Measurements from ENCODE around the gene RGMA. TPM values are rescaled to one million over a fixed set of nuclear protein-coding genes. Genes with fewer than 3 reads are reported as not detected.

RGMA gene
- total and polyA plus RNA-seq, 2 donors (not counting 3 experiments of a cell fraction or from before 2014, with no cell fraction given) = 0.06 to 0.13 TPM

DNA sequence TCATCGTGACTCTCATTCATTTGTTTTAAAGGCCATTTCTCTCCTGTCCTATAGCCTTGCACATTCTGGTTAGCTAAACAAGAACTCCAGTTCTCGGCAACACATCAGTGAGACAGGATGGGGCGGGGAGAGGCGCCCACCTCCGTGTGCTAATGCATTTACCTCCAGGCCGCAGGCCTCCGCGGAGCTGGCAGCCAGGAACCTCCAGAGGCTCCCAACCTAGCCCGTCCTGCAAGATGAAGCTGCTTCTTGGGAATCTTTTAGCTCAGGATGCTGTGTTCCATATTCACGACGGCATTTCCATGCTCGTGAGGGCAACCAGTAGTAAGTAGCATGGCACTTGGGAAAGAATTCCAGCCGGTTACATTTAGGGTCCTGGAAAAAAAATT is 47.9 kb downstream of the RGMA start:
- no peak overlapping the region for H3K4me2 ChIP-seq (ENCODE audit: insufficient read depth, low read length)
- no peak overlapping the region for H3K9ac ChIP-seq (replicated peaks; ENCODE audit: extremely low read depth, insufficient read depth, low read length)
- H3K27me3 ChIP-seq (ENCODE audit: control insufficient read depth in 2 of 2, insufficient read depth in 2 of 2, low read length in 2 of 2) = no peaks in the 10 kb centered on the region
- H3K4me1 ChIP-seq (ENCODE audit: control insufficient read depth, extremely low read depth, insufficient read depth, low read length) = no peaks in the 10 kb centered on the region
- ChIA-PET POLR2A (no interaction called here), CTCF (interaction anchor here (1.1 to 1.3 kb wide), 3 partner anchors 11 to 244 kb away, joined by 3 to 9 read pairs (median 4); no protein-coding TSS in a partner anchor)
- BruUV-seq (replicated peaks) = no TSS peak
- no peak overlapping the region for H2AFZ ChIP-seq (ENCODE audit: low read depth, low read length)
- H3K9me1 ChIP-seq (replicated peaks; ENCODE audit: control insufficient read depth, extremely low read depth, insufficient read depth, low read length) = no peaks in the 10 kb centered on the region
- FAIRE-seq (no peak), DNase-seq (ENCODE audit: low read depth, low spot score) (no peak)
- H3K9me3 ChIP-seq (replicated peaks; ENCODE audit: control insufficient read depth, insufficient read depth, low read length) = no peaks in the 10 kb centered on the region
- no peaks in the 10 kb centered on the region for H4K20me1 ChIP-seq (replicated peaks; ENCODE audit: control insufficient read depth, extremely low read depth, insufficient read depth, low read length)
- no peak overlapping the region for H3K4me3 ChIP-seq (replicated peaks in 1 of 3; ENCODE audit: insufficient read depth in 1 of 3, low read depth in 1 of 3, low read length in 3 of 3)
- dilution Hi-C loops (cut with MboI; ENCODE audit: extremely low pct_ligation_motif_present, low sequenced_read_pairs) (no loop called here), intact Hi-C loops (cut with micrococcal nuclease) (no loop called here)
- TF ChIP-seq, protein P1, sequence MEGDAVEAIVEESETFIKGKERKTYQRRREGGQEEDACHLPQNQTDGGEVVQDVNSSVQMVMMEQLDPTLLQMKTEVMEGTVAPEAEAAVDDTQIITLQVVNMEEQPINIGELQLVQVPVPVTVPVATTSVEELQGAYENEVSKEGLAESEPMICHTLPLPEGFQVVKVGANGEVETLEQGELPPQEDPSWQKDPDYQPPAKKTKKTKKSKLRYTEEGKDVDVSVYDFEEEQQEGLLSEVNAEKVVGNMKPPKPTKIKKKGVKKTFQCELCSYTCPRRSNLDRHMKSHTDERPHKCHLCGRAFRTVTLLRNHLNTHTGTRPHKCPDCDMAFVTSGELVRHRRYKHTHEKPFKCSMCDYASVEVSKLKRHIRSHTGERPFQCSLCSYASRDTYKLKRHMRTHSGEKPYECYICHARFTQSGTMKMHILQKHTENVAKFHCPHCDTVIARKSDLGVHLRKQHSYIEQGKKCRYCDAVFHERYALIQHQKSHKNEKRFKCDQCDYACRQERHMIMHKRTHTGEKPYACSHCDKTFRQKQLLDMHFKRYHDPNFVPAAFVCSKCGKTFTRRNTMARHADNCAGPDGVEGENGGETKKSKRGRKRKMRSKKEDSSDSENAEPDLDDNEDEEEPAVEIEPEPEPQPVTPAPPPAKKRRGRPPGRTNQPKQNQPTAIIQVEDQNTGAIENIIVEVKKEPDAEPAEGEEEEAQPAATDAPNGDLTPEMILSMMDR (IDR thresholded peaks at IDR 0.05; ENCODE audit: extremely low read depth in 1 of 2, insufficient read depth in 1 of 2, low read depth in 1 of 2, low read length in 2 of 2) = no peak
- no peak for TF ChIP-seq GATA2 (IDR thresholded peaks at IDR 0.05; ENCODE audit: insufficient read depth, insufficient read length, low read depth, low read length)
- no peak for TF ChIP-seq POLR2A (IDR thresholded peaks at IDR 0.05; ENCODE audit: low read depth, low read length)
- TF ChIP-seq, protein P2, sequence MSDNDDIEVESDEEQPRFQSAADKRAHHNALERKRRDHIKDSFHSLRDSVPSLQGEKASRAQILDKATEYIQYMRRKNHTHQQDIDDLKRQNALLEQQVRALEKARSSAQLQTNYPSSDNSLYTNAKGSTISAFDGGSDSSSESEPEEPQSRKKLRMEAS (IDR thresholded peaks at IDR 0.05; ENCODE audit: insufficient read depth, insufficient read length) = no peak
- TF ChIP-seq POLR2AphosphoS5 (IDR thresholded peaks at IDR 0.05; ENCODE audit: insufficient read depth, low read depth, low read length) = no peak
- TF ChIP-seq EZH2 (IDR thresholded peaks at IDR 0.05; ENCODE audit: borderline replicate concordance, low read depth, low read length, severe bottlenecking) = no peak
- no peak for TF ChIP-seq JUN (IDR thresholded peaks at IDR 0.05; ENCODE audit: borderline replicate concordance, insufficient read depth, insufficient read length, low read depth)
- TF ChIP-seq MYC (IDR thresholded peaks at IDR 0.05; ENCODE audit: low read depth, low read length) = no peak
- H3K79me2 ChIP-seq (ENCODE audit: control insufficient read depth, insufficient read depth, low read length) = no peaks in the 10 kb centered on the region
- H3K36me3 ChIP-seq (ENCODE audit: control insufficient read depth in 2 of 2, extremely low read depth in 1 of 2, insufficient read depth in 2 of 2, low read length in 2 of 2) = no peaks in the 10 kb centered on the region
- no peak overlapping the region for H3K27ac ChIP-seq (ENCODE audit: insufficient read depth, low read depth, low read length)
